Inferior parietal cortex (tissue), 1 donor: ENCODE measurements around the gene TRIM15.
"Not testable (repeated sequence)": the region's sequence is repeated elsewhere in the genome, so short reads cannot be mapped to it uniquely, and the experiment has no call there.

Experiments
- DNase-seq: peaks from one replicate; pipeline ENCODE4 v3.0.0-alpha.2; 2016; ENCODE audit errors: extremely low spot score

The TRIM15 gene

GRCh38 chr6:30163090-30163917, at the start of gene TRIM15:
TSS of gene TRIM15 (plus strand) at chr6:30163546. CDS start at chr6:30163685, 139 bp downstream.
- DNase-seq = no peak

- DNase-seq = no peak
These were observed 49.5 kb upstream of the TRIM15 start for GRCh38 chr6:30113841-30114240.

GRCh38 chr6:30116724-30117123, 46.6 kb upstream of the TRIM15 start:
- DNase-seq = no peak

- not testable (repeated sequence) for DNase-seq
These were observed 44.7 kb upstream of the TRIM15 start for GRCh38 chr6:30118691-30119090.

GRCh38 chr6:30121446-30122366, 41.6 kb upstream of the TRIM15 start:
- DNase-seq = no peak

GRCh38 chr6:30122515-30122914, 40.8 kb upstream of the TRIM15 start:
- DNase-seq = no peak

- no peak for DNase-seq
These were observed 35.9 kb upstream of the TRIM15 start for GRCh38 chr6:30127238-30128093.

- DNase-seq = no peak
These were observed 33.8 kb upstream of the TRIM15 start for GRCh38 chr6:30129265-30130178.

- DNase-seq = no peak
These were observed 33.1 kb upstream of the TRIM15 start for GRCh38 chr6:30130179-30130679.

GRCh38 chr6:30130887-30131862, 32.2 kb upstream of the TRIM15 start:
- peak; percentile 83 for DNase-seq

GRCh38 chr6:30131947-30132497, 31.3 kb upstream of the TRIM15 start:
- no peak for DNase-seq

- no peak for DNase-seq
These were observed 28.2 kb upstream of the TRIM15 start for GRCh38 chr6:30135147-30135546.

- DNase-seq = no peak
These were observed 27.6 kb upstream of the TRIM15 start, which contains the start of gene TRIM40 for GRCh38 chr6:30135757-30136156. TSS of gene TRIM40 (plus strand) at chr6:30136140. CDS start at chr6:30137037, 897 bp downstream.

GRCh38 chr6:30136570-30137286, 26.6 kb upstream of the TRIM15 start:
- DNase-seq = no peak

- not testable (repeated sequence) for DNase-seq
These were observed 23.1 kb upstream of the TRIM15 start for GRCh38 chr6:30140240-30140639.

GRCh38 chr6:30142665-30143064, 20.7 kb upstream of the TRIM15 start:
- DNase-seq = no peak

- no peak for DNase-seq
These were observed 19.6 kb upstream of the TRIM15 start for GRCh38 chr6:30143780-30144179.

- no peak for DNase-seq
These were observed 18.5 kb upstream of the TRIM15 start for GRCh38 chr6:30144811-30145210.
